ENCODE results near the gene ZNF324B.

DNA sequence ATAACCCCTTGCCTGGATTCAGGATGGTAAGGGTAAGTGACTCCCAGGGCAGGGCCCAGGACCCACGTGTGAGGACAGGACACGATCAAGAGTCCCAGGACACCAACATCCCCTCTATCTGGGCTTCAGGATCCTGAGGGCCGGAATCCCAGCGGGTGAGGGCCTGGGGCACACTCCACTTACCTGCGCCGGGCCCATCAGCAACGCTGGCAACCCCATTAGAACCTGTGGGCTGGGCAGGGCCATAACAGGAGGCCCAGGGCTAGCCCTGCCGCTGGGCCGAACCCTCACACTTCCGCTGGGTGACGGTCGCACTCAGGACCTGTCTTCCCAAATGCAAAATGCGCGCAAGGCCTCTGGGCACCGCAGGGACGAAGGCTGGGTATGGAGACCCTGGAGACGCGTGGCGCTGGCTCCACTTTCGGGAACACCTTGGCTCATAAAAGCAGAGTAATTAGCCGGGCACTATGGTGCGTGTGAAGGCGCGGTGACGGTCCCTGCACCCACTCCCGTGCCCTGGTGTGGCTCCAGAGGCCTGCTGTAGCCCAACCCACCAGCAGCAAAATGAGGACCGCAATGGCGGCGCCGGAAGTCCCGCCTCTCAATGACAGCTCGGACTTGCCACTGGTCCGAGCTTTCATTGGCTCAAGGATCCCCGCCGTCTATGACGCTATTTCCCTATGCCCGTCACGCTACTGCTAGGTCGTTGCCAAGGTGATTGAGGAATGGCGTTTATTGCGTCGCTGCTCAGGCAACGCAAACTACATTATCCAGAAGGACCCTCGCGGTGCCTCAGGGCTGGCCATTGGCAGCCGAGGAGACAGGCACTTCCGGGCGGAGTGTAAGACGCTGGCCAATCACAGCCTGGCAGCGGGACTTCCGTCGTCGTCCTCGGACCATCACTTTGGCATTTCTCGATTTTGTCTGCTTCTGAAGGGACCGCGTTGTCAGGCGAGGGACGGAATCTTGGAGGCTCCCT is 11.6 kb upstream of the ZNF324B start, which contains the start of gene ZNF132:
- TF ChIP-seq, protein P1, sequence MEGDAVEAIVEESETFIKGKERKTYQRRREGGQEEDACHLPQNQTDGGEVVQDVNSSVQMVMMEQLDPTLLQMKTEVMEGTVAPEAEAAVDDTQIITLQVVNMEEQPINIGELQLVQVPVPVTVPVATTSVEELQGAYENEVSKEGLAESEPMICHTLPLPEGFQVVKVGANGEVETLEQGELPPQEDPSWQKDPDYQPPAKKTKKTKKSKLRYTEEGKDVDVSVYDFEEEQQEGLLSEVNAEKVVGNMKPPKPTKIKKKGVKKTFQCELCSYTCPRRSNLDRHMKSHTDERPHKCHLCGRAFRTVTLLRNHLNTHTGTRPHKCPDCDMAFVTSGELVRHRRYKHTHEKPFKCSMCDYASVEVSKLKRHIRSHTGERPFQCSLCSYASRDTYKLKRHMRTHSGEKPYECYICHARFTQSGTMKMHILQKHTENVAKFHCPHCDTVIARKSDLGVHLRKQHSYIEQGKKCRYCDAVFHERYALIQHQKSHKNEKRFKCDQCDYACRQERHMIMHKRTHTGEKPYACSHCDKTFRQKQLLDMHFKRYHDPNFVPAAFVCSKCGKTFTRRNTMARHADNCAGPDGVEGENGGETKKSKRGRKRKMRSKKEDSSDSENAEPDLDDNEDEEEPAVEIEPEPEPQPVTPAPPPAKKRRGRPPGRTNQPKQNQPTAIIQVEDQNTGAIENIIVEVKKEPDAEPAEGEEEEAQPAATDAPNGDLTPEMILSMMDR (IDR thresholded peaks at IDR 0.05; ENCODE audit: borderline replicate concordance, extremely low read depth, low read length, poor library complexity, severe bottlenecking) = no peak
- TF ChIP-seq EZH2 (IDR thresholded peaks at IDR 0.05; ENCODE audit: borderline replicate concordance, low read depth, low read length, severe bottlenecking) = no peak

All from DND-41 (cell line).